Coronary artery (tissue), 2 donors: Measurements from ENCODE around the gene CLEC20A.

Experiments used
- DNase-seq: peaks from one replicate; pipeline ENCODE4 v3.0.0-alpha.2; 2017; ENCODE audit warnings: low spot score
- H3K27ac ChIP-seq, 2 donors: fragments of 200-600 bp; sonication (generic); one replicate each; pipeline ENCODE4 v1.5.1; 2016 to 2019
- H3K4me3 ChIP-seq: fragments of 200-600 bp; sonication (generic); 2 replicates; pipeline ENCODE4 v1.5.1; 2016; ENCODE audit warnings: mild to moderate bottlenecking, moderate library complexity
- CTCF ChIP-seq: fragments of 200-600 bp; sonication (generic); IDR thresholded peaks from one replicate; pipeline ENCODE4 v1.5.1; 2019; ENCODE audit warnings: antibody characterized with exemption

CLEC20A gene

DNA sequence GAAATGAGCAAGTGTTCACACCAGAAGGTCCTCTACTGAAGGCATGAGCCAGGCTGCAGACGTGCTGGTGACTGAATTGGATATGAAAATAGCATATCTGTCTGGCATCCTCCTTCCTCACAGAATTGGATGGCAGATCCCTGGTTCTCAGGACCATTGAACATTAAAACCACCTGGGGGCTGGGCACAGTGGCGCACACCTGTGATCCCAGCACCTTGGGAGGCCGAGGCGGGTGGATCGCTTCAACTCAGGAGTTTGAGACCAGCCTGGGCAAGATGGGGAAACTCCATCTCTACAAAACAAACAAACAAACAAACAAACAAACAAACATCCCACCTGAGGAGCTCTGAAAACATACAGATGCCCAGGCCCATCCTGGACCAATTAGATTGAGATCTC, 39.6 kb upstream of the CLEC20A start:
- DNase-seq: peak; percentile 16
- Histone ChIP-seq H3K27ac (peak overlapping the region in 1 of 2 donors; percentile 64), H3K4me3 (no peak overlapping the region)
- no peak for TF ChIP-seq CTCF

DNA sequence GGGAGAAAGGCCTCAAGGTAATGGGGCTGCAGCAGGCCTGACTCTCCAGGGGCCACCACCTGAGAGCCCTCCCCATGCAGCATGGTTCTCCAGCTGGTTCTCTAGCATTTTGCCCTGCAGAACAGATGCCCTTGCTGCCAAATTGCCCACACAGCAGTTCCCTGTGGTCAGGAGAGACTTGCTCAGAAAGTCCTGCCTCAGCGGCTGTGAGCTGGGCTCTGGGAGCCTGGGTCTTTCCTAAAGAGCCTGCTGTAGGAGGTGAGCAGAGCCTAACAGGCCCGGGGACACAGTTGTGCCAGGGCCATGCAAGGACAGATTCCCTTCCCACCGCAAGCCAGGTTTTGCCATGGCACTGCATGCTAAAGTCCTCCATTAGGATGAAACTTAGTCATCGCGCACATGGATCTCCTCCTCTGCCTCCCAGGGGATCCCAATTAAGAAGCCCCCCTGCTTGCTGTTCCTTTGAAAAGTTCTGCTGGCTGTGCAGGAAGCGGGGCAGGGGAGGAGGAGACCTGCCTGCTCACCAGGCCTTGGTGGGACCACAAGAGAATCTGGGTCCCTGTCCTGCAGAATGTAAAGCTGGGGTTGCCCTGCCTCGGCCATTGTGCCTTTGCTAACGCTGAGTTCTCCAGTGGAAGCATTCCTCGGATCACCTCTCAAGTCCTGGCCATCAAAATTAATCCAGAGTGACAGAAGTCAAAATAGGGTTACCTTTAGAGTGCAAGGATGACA, 37.5 kb upstream of the CLEC20A start:
- Histone ChIP-seq H3K4me3 (no peak overlapping the region), H3K27ac (no peak overlapping the region)
- peak; percentile 53 for DNase-seq
- no peak for TF ChIP-seq CTCF

DNA sequence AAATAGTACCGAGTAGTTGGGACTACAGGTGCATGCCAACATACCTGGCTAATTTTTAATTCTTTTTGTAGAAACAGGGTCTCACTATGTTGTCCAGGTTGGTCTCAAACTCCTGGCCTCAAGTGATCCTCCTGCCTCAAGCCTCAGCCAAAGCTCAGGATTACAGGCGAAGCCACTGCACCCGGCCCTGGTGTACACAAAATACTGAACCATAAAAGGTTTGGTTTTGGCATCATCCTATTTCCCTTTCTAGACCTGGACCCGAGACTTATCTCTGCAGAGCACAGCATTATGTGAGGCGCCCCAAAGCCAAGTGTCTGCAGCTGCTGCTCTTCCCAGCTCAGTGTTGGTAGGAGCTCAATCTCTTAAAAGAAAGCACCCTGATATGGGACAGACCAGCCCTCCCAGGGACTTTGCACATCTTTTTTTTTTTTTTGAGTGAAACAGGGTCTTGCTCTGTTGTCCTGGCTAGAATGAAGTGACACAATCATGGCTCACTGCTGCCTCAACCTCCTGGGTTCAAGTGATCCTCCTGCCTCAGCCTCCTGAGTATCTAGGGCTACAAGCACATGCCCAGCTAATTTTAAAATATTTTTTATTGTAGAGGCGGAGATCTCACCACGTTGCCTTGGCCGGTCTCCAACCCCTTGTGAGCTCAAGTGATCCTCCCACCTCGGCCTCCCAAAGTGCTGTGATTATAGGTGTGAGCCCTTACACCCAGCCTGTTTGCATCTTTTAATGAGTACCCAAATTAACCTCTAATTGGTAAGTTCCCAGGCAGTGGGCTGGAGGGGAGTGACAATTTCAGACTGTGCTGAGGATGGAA, 36.6 kb upstream of the CLEC20A start:
- no peak overlapping the region for H3K27ac ChIP-seq
- peak; percentile 62 for DNase-seq
- no peak for TF ChIP-seq CTCF
- H3K4me3 ChIP-seq: no peak overlapping the region

GRCh38 chr1:178532392-178532791, 35.6 kb upstream of the CLEC20A start:
- Histone ChIP-seq H3K4me3 (no peak overlapping the region), H3K27ac (no peak overlapping the region)
- peak; percentile 73 for TF ChIP-seq CTCF
- DNase-seq: peak; percentile 83

GRCh38 chr1:178531887-178532286, 35.1 kb upstream of the CLEC20A start:
- TF ChIP-seq CTCF: no peak
- Histone ChIP-seq H3K27ac (no peak overlapping the region), H3K4me3 (no peak overlapping the region)
- DNase-seq: peak; percentile 46

GRCh38 chr1:178530502-178530901, 33.7 kb upstream of the CLEC20A start:
- DNase-seq: no peak
- no peak overlapping the region for H3K4me3 ChIP-seq
- TF ChIP-seq CTCF: no peak

GRCh38 chr1:178530037-178530402, 33.3 kb upstream of the CLEC20A start:
- TF ChIP-seq CTCF: no peak
- H3K4me3 ChIP-seq: no peak overlapping the region
- DNase-seq: no peak
- no peak overlapping the region for H3K27ac ChIP-seq

More at GRCh38 chr1:178530502-178530901, 33.7 kb upstream of the CLEC20A start:
- no peak overlapping the region for H3K27ac ChIP-seq
